Measurements from ENCODE around the gene MEG3. TPM values are rescaled to one million over a fixed set of nuclear protein-coding genes. Genes with fewer than 3 reads are reported as not detected.

The MEG3 gene
- total and polyA plus RNA-seq, 2 of the 8 experiments (the other 6 are each of a cell fraction or from before 2014, with no cell fraction given): 0.17 to 1.1 TPM

- peaks cover 0 to 2% of the 10 kb centered on the region in 2 experiments for H4K20me1 ChIP-seq (replicated peaks in 1 of 2; ENCODE audit: control insufficient read depth in 1 of 2, insufficient read depth in 2 of 2, low read length in 2 of 2)
- no peaks in the 10 kb centered on the region for H3K79me2 ChIP-seq (ENCODE audit: control insufficient read depth in 1 of 2, insufficient read depth in 2 of 2, low read length in 2 of 2)
- no peak overlapping the region for H2BK12ac ChIP-seq (ENCODE audit: low read depth, low read length)
- no peak overlapping the region for H3K9ac ChIP-seq (replicated peaks in 1 of 4; ENCODE audit: extremely low read depth in 1 of 4, low read depth in 3 of 4, low read length in 3 of 4)
- no peak overlapping the region for H4K91ac ChIP-seq (replicated peaks; ENCODE audit: insufficient read length, low read length)
- H4K5ac ChIP-seq (ENCODE audit: insufficient read length, low read depth, low read length): no peak overlapping the region
- no peak overlapping the region for H2BK20ac ChIP-seq (ENCODE audit: low read length)
- H2BK15ac ChIP-seq (ENCODE audit: low read length): no peak overlapping the region
- TF ChIP-seq CBX5 (IDR thresholded peaks at IDR 0.05; ENCODE audit: low read depth, low read length) (no peak), TAF7 (optimal IDR thresholded peaks at IDR 0.05; ENCODE audit: borderline replicate concordance, low read depth, low read length) (no peak), FOSL1 (IDR thresholded peaks at IDR 0.05; ENCODE audit: insufficient read depth, low read depth, low read length) (no peak)
- WGBS, 2 experiments (ENCODE audit: extremely low coverage in 1 of 2, insufficient coverage in 1 of 2, insufficient read length in 1 of 2, insufficient replicate concordance in 2 of 2, low coverage in 1 of 2, low lambda C conversion rate in 2 of 2, missing lambda C conversion rate in 1 of 2): 88% methylated on average over 11 of the region's 11 CpGs; no CpG with 5 or more reads in 1 of the 2 experiments
- H3K27me3 ChIP-seq (replicated peaks in 1 of 4; ENCODE audit: control insufficient read depth in 3 of 4, extremely low read depth in 1 of 4, insufficient read depth in 3 of 4, low read length in 3 of 4): no peaks in the 10 kb centered on the region
- no peaks in the 10 kb centered on the region; a peak in 1 of 8 replicates for H3K36me3 ChIP-seq (ENCODE audit: control insufficient read depth in 2 of 4, insufficient read depth in 4 of 4, low read length in 3 of 4)
- no peak overlapping the region for H2BK5ac ChIP-seq (ENCODE audit: low read depth, low read length)
- ChIA-PET POLR2A (ENCODE audit: partially characterized antibody) (no interaction called here), CTCF (ENCODE audit: partially characterized antibody) (no interaction called here)
- H4K8ac ChIP-seq (ENCODE audit: extremely low read depth, insufficient read depth, low read length): peak overlapping the region; percentile 3
- H3K23ac ChIP-seq (ENCODE audit: insufficient read length): no peak overlapping the region
- no peak overlapping the region for H2BK120ac ChIP-seq (replicated peaks; ENCODE audit: low read depth, low read length)
- H3K4me3 ChIP-seq (ENCODE audit: extremely low read depth in 1 of 4, insufficient read depth in 2 of 4, low read depth in 3 of 4, low read length in 4 of 4): no peak overlapping the region
- H3K79me1 ChIP-seq (ENCODE audit: low read depth, low read length): no peaks in the 10 kb centered on the region
- no peak for DNase-seq (ENCODE audit: low read depth in 1 of 2, low spot score in 2 of 2)
- H3K23me2 ChIP-seq (ENCODE audit: low read depth, low read length): no peaks in the 10 kb centered on the region
- H3K14ac ChIP-seq (ENCODE audit: insufficient read length): no peak overlapping the region
- peaks cover 4 to 27% of the 10 kb centered on the region in 2 experiments; a peak in 2 of 4 replicates for H3K9me3 ChIP-seq (ENCODE audit: insufficient read depth in 2 of 2, low read depth in 1 of 2, low read length in 1 of 2)
- no peak overlapping the region for H3K56ac ChIP-seq (replicated peaks; ENCODE audit: insufficient read length, low read depth, low read length)
- no peak overlapping the region for H3K18ac ChIP-seq (ENCODE audit: extremely low read depth, low read length)
- peaks cover 0 to 2% (median 0%) of the 10 kb centered on the region in 4 experiments; a peak in 1 of 7 replicates for H3K4me1 ChIP-seq (replicated peaks in 1 of 4; ENCODE audit: control insufficient read depth in 3 of 4, insufficient read depth in 4 of 4, low read length in 3 of 4)
- no peak overlapping the region for H3K4ac ChIP-seq (replicated peaks; ENCODE audit: insufficient read length, low read depth, low read length)
- H3K4me2 ChIP-seq (ENCODE audit: insufficient read depth in 1 of 2, low read depth in 2 of 2, low read length in 2 of 2): no peak overlapping the region
- no peak for FAIRE-seq
- H2AFZ ChIP-seq (ENCODE audit: low read length): no peak overlapping the region
- no peak overlapping the region for H3K27ac ChIP-seq (ENCODE audit: low read depth, low read length)
- no peak overlapping the region for H2AK5ac ChIP-seq (ENCODE audit: low read depth, low read length)
These were observed 2.4 kb upstream of the MEG3 start for GRCh38 chr14:100823413-100824080.

All from H1 (cell line).